Measurements from ENCODE around the gene GNAZ. TPM values are rescaled to one million over a fixed set of nuclear protein-coding genes. Genes with fewer than 3 reads are reported as not detected.

GNAZ gene
- total and polyA plus RNA-seq, 2 of the 8 experiments (the other 6 are each of a cell fraction or from before 2014, with no cell fraction given): 6.6 to 9.6 TPM

GRCh38 chr22:23047742-23048141 lies 22.6 kb upstream of the GNAZ start:
- Histone ChIP-seq H3K36me3 (ENCODE audit: control insufficient read depth in 2 of 4, insufficient read depth in 4 of 4, low read length in 3 of 4) (no peaks in the 10 kb centered on the region), H4K5ac (ENCODE audit: insufficient read length, low read depth, low read length) (no peak overlapping the region), H2BK5ac (ENCODE audit: low read depth, low read length) (0 out of 2 replicates have a peak overlapping the region, but pooled peaks have one; percentile 26), H3K79me1 (ENCODE audit: low read depth, low read length) (no peaks in the 10 kb centered on the region), H2BK120ac (replicated peaks; ENCODE audit: low read depth, low read length) (no peak overlapping the region), H2BK15ac (ENCODE audit: low read length) (no peak overlapping the region), H4K8ac (ENCODE audit: extremely low read depth, insufficient read depth, low read length) (no peak overlapping the region), H4K20me1 (replicated peaks in 1 of 2; ENCODE audit: control insufficient read depth in 1 of 2, insufficient read depth in 2 of 2, low read length in 2 of 2) (no peaks in the 10 kb centered on the region), H3K27ac (ENCODE audit: low read depth, low read length) (no peak overlapping the region), H3K23ac (ENCODE audit: insufficient read length) (no peak overlapping the region), H2AFZ (ENCODE audit: low read length) (peak overlapping the region; percentile 85; the same call in 1 of the 2 replicates), H3K4me2 (ENCODE audit: insufficient read depth in 1 of 2, low read depth in 2 of 2, low read length in 2 of 2) (no peak overlapping the region), H3K79me2 (ENCODE audit: control insufficient read depth in 1 of 2, insufficient read depth in 2 of 2, low read length in 2 of 2) (no peaks in the 10 kb centered on the region), H3K4ac (replicated peaks; ENCODE audit: insufficient read length, low read depth, low read length) (no peak overlapping the region), H3K23me2 (ENCODE audit: low read depth, low read length) (no peaks in the 10 kb centered on the region), H3K4me1 (replicated peaks in 1 of 4; ENCODE audit: control insufficient read depth in 3 of 4, insufficient read depth in 4 of 4, low read length in 3 of 4) (peaks cover 0 to 8% (median 5%) of the 10 kb centered on the region in 4 experiments; a peak in 4 of 7 replicates), H2BK12ac (ENCODE audit: low read depth, low read length) (no peak overlapping the region), H2BK20ac (ENCODE audit: low read length) (no peak overlapping the region), H3K56ac (replicated peaks; ENCODE audit: insufficient read length, low read depth, low read length) (no peak overlapping the region), H3K9me3 (ENCODE audit: insufficient read depth in 2 of 2, low read depth in 1 of 2, low read length in 1 of 2) (peaks cover 6 to 12% of the 10 kb centered on the region in 2 experiments; a peak in 3 of 4 replicates), H2AK5ac (ENCODE audit: low read depth, low read length) (no peak overlapping the region), H3K18ac (ENCODE audit: extremely low read depth, low read length) (peak overlapping the region; percentile 36; the same call in 1 of the 2 replicates), H3K14ac (ENCODE audit: insufficient read length) (no peak overlapping the region), H3K9ac (replicated peaks in 1 of 4; ENCODE audit: extremely low read depth in 1 of 4, low read depth in 3 of 4, low read length in 3 of 4) (no peak overlapping the region), H3K27me3 (replicated peaks in 1 of 4; ENCODE audit: control insufficient read depth in 3 of 4, extremely low read depth in 1 of 4, insufficient read depth in 3 of 4, low read length in 3 of 4) (no peaks in the 10 kb centered on the region), H3K4me3 (ENCODE audit: extremely low read depth in 1 of 4, insufficient read depth in 2 of 4, low read depth in 3 of 4, low read length in 4 of 4) (no peak overlapping the region), H4K91ac (replicated peaks; ENCODE audit: insufficient read length, low read length) (no peak overlapping the region)
- no peak for FAIRE-seq
- CTCF ChIA-PET (ENCODE audit: partially characterized antibody): interaction anchor here (1.6 kb wide), 1 partner anchor 89 kb away, joined by 4 read pairs; no protein-coding TSS in a partner anchor
- no peak for TF ChIP-seq RBBP5 (IDR thresholded peaks at IDR 0.05; ENCODE audit: borderline replicate concordance, low read depth, low read length)
- no peak for TF ChIP-seq KDM1A (IDR thresholded peaks at IDR 0.05; ENCODE audit: borderline replicate concordance, low read length)
- no peak for TF ChIP-seq TEAD4 (IDR thresholded peaks at IDR 0.05; ENCODE audit: low read depth, low read length)
- no peak for TF ChIP-seq FOSL1 (IDR thresholded peaks at IDR 0.05; ENCODE audit: insufficient read depth, low read depth, low read length)
- no peak for TF ChIP-seq CBX8 (IDR thresholded peaks at IDR 0.05; ENCODE audit: borderline replicate concordance, low read depth, low read length)
- TF ChIP-seq SRF (IDR thresholded peaks at IDR 0.05; ENCODE audit: low read depth, low read length): no peak
- no peak for TF ChIP-seq GTF2F1 (IDR thresholded peaks at IDR 0.05; ENCODE audit: borderline replicate concordance, low read depth, low read length)
- TF ChIP-seq ZNF274 (IDR thresholded peaks at IDR 0.05; ENCODE audit: borderline replicate concordance, extremely low read depth, low read length): no peak
- no peak for TF ChIP-seq ATF2 (IDR thresholded peaks at IDR 0.05; ENCODE audit: low read length)
- TF ChIP-seq TCF12 (IDR thresholded peaks at IDR 0.05; ENCODE audit: low read depth, low read length): no peak
- POLR2A ChIA-PET (ENCODE audit: partially characterized antibody): no interaction called here
- no peak for DNase-seq (ENCODE audit: low read depth in 1 of 2, low spot score in 2 of 2)
- 91% methylated on average over 6 of the region's 6 CpGs; no CpG with 5 or more reads in 1 of the 2 experiments for WGBS, 2 experiments (ENCODE audit: extremely low coverage in 1 of 2, insufficient coverage in 1 of 2, insufficient read length in 1 of 2, insufficient replicate concordance in 2 of 2, low coverage in 1 of 2, low lambda C conversion rate in 2 of 2, missing lambda C conversion rate in 1 of 2)
